Ramos (cell line): ENCODE measurements around the gene ZC3H6.

ENCODE experiments used
- in situ Hi-C: fragments of 300-500 bp; cut with MboI; formaldehyde crosslinking; loops from one replicate; pipeline ENCODE4 v1.14.3; 2022; ENCODE audit warnings: low sequenced_read_pairs; ENCODE audit not compliant: unreplicated experiment

Gene ZC3H6, protein sequence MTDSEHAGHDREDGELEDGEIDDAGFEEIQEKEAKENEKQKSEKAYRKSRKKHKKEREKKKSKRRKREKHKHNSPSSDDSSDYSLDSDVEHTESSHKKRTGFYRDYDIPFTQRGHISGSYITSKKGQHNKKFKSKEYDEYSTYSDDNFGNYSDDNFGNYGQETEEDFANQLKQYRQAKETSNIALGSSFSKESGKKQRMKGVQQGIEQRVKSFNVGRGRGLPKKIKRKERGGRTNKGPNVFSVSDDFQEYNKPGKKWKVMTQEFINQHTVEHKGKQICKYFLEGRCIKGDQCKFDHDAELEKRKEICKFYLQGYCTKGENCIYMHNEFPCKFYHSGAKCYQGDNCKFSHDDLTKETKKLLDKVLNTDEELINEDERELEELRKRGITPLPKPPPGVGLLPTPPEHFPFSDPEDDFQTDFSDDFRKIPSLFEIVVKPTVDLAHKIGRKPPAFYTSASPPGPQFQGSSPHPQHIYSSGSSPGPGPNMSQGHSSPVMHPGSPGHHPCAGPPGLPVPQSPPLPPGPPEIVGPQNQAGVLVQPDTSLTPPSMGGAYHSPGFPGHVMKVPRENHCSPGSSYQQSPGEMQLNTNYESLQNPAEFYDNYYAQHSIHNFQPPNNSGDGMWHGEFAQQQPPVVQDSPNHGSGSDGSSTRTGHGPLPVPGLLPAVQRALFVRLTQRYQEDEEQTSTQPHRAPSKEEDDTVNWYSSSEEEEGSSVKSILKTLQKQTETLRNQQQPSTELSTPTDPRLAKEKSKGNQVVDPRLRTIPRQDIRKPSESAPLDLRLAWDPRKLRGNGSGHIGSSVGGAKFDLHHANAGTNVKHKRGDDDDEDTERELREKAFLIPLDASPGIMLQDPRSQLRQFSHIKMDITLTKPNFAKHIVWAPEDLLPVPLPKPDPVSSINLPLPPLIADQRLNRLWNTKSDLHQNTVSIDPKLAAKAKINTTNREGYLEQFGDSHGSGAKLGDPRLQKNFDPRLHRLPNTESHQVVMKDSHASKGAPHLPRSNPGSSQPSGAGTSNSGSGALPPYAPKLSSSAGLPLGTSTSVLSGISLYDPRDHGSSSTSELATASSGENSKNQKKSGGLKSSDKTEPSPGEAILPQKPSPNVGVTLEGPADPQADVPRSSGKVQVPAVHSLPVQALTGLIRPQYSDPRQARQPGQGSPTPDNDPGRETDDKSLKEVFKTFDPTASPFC

DNA sequence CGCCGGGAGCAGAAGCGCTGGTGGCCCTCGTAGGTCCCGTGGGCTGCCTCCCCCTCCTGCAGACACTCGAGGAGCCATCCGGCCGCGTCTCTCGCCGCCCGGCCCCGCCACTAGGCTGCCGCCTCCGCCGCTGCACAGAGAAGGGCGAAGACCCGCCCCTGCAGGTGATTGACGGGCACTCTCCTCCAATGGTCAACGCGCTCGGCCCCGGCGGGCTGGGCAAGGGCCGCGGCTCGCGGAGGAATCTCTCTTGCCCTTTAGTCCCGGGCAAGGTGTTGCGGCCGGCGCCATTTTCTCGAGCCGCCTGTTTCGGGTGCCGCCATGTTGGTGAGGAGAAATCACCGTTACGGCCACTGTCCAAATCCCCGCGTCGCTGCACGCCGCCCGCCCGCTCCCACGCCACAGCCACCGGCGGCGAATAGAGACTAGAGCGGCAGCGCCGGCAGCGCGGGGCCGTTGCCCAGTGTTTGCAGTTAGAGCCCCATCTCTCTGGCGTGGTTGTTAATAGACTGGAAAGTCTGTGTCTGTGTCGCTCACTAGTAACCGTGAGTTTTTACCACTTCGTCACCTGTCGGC lies at the start of gene ZC3H6:
Gene ZC3H6 (plus strand): TSS at position 287 of the 576 bp plus-strand sequence. CDS start 398 bp downstream, outside the sequence.
- in situ Hi-C loops = no loop called here

DNA sequence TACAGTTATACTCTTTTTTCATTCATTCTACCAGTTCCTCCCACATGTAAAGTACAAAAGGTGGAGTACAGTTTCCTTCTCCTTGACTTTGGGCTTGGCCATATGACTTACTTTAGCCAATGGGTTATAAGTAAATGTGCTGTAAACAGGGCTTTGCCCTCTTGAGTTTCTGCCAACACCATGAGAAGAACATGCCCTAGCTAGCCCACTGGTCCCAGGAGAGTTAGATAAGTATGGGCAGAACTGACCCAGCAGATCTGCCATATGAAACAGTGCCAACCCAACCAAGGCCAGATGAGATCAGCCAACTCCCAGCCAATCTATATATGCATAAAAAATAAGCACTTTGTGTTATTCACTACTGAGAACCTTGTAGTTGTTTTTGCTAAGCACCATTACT lies 46.0 kb upstream of the ZC3H6 start:
- in situ Hi-C loops = no loop called here

DNA sequence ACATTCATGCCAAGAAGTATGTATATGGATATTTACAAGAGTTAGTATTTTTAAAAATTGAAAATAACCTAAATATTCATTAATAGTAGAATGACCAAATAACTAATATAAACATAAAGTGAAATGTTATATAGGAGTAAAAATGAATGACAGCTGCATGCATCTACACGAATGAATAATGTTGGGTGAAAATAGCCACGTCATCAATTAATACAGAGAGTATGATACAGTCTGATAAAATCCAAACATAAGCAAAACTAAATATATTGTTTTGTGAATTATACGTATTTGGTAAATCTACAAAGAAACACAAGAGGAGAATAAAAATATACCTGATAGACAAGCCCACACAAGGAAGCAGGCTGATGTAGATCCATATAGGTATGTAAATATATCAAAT lies 45.0 kb upstream of the ZC3H6 start:
- in situ Hi-C loops = no loop called here

DNA sequence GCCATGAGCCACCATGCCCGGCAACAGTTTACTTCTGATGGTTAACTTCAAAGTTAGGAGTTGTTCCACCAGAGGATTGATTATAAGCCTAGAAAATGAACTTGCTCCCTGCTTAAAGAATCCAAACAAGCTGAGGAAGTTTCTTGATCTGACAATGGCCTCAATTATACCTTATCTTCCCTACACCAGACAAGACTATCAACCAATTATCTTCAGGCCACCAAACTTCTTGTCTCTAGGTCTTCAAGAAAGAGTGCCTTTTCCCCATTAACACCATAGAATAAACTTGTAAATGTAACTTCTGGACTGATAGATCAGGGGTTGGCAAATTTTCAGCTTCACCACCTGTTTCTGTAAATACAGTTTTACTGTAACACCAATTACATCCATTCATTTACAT lies 35.5 kb upstream of the ZC3H6 start:
- in situ Hi-C loops = no loop called here

DNA sequence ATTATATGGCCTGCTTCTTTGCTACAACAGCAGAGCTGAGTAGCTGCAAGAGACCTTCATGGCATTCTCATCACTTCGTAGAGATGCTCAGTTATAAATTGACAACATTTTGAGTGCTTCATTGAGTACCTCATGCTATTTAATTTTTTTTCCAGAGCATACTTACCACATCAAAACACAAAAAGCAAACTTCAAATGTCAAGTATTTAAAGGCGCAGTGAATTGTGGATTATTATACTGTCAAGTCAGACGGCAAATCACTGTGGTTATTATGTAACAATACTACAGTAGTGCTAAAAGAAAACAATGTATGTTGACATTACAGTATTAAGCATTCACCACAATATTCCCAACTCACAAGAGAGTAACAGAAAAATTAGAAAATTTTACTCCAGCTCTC lies 33.0 kb upstream of the ZC3H6 start:
- in situ Hi-C loops = no loop called here

DNA sequence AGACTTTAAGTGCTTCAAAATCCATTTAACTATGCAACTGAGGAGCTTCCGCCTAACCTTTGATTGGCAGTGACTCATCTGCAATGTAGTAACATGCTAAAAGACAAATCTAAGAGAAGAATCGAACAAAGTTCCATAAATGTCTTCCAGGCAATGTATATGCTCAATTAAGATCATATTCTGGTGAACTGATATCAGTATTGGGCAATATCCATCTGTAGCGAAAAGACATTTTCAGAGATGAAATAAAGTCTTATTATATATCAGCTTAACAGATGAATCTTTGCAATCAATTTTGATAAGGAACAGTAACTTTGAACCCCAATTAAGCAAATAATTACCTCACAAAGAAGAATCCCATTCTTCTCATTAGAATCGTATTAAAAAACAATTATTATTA lies 32.2 kb upstream of the ZC3H6 start:
- in situ Hi-C loops = no loop called here

DNA sequence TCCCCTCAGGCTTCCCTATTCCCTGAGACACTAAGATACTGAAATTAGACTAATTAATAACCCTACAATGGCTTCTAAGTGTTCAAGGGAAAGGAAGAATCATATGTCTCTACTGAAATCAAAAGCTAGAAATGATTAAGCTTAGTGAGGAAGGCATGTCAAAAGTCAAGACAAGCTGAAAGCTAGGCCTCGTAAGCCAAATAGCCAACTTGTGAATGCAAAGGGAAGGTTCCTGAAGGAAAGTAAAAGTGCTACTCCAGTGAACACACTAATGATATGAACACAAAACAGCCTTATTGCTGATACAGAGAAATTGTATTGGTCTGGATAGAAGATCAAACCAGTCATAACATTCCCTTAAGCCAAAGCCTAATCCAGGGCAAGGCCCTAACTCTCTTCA lies 30.5 kb upstream of the ZC3H6 start:
- in situ Hi-C loops = no loop called here

DNA sequence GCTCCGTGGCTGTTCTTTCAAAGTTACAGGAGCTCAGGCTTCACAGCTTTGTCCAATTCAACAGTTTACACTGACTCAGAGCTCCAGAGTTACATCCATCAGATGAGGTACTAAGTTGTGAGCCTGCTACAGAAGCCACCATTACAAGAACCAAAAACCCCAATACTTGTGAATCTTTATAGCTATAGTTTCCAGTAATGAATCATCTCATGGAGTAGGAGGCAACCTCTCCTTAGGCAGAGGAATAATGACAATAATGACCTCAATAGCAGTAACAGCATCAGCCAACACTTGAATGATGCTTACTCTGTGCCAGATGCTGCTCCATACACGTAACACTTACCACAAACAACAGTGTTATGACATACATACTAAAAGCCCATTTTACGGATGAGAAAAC lies 24.1 kb upstream of the ZC3H6 start:
- in situ Hi-C loops = no loop called here

DNA sequence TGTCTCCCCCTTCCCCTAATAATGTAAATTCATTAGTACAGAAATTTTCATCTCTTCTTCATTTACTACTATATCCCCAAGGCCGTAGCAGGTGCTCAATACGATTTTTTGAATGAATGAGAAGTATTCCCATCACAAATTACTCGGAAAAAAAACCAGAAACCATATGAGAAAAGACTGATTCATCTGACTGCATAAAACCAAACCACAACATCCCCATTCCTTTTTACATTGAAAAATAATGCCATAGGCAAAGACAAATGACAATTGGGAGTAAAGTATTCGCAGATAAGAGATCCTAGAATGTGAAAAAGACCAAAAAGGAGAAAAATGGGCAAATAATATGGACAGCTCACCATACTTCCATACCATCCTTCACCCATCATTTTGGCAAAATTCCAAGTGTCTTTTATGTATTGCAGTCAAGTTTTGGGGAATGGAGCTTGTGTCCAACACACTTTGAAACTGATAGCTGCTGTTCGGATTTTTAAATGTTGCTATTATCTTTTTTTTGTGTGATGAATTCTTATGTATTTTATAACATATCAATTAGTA lies 22.1 kb upstream of the ZC3H6 start:
- in situ Hi-C loops = no loop called here

DNA sequence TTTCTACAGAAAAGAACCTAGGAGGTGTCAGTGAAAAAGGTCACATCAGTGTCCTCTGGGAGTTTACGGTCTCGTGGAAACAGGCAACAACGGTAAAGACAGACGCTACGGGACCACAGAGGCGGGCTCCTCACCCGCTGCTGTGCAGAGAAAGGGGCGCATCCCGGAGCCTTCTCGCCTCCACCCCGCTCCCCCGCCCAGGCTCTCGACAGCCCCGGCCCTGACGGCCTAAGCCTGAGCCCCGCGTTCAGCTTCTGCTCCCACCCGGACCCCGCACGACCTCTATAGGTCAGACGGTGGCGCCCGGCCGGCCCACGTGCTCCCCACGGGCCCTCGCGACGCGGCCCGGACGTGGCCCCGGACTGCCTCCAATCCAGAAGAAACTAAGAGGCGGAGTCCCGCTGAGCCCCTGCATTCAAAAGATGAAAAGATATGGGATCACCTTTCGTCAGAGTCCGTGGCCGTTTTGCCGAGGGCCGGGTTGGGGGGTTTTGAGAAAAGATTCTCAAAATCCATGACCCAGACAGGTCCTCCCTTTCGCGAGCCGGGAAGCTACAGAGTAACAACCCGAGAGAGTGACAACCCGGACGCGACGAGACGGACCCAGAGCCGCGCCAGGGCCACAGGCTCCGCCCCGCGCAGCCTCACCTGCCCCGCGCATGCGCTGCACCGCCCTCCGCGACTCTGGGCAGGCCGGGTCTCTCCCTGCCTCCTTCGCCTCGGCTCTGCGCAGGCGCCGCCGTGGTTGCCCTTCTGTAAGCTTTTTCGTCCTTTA lies 20.7 kb upstream of the ZC3H6 start, which contains the start of gene ZC3H8:
Gene ZC3H8 (minus strand): TSS at position 577 of the 775 bp plus-strand sequence. CDS start 61 bp downstream, at position 516.
- in situ Hi-C loops = no loop called here

DNA sequence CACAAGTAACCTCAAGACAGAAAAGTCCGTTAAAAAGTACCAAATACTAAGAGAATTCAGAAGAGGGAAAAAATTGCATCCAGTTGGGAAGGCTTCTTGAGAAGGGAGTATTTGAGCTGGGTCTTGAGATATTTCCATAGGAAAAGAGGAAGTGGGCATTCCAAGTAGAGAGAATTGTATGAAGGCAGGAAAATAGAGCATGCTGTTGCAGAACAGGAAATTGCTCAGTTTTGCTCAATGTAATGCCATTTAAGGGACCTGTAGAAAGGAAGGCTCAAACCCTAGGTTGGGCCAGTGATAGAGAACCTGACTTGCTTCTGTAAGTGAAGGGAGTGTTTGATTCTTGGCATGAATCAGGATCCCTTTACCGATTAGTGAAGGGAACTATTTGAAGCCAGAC lies 19.5 kb upstream of the ZC3H6 start:
- in situ Hi-C loops = no loop called here

DNA sequence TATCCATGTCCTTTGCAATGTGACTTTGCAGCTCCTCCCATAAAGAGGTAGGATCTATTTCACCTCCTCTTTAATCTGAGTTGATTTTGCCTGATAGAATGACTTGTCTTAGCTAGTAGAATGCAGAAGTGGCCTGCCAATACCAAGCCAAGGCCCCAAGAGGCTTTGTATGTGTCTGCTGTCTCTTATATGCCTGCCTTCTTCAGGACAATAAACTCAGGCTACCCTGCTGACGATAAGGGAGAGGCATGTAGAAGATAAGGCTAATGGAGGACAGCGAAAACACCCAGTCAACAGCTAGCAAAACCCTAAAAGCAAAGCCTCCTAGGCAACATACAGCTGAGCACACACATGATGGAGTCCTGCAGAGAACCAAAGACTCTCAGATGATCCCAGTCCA lies 18.7 kb upstream of the ZC3H6 start:
- in situ Hi-C loops = no loop called here

DNA sequence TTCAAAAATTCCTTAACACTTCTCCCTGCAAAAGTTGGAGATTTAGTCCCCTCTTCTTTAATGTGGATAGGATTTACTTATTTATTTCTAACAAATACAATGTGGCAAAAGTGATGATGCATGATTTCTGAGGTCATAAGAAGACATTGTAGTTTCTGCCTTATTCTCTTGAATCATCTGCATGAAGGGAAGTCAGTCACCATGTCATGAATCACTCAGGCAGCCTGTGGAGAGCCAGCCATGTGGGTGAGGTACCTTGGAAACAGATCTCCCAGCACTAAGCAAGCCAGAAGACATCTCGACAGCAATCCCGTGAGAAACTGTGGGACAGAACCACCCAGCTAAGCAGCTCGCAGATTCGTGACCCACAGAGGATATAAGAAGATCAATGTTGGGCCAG lies 17.8 kb upstream of the ZC3H6 start:
- in situ Hi-C loops = no loop called here

DNA sequence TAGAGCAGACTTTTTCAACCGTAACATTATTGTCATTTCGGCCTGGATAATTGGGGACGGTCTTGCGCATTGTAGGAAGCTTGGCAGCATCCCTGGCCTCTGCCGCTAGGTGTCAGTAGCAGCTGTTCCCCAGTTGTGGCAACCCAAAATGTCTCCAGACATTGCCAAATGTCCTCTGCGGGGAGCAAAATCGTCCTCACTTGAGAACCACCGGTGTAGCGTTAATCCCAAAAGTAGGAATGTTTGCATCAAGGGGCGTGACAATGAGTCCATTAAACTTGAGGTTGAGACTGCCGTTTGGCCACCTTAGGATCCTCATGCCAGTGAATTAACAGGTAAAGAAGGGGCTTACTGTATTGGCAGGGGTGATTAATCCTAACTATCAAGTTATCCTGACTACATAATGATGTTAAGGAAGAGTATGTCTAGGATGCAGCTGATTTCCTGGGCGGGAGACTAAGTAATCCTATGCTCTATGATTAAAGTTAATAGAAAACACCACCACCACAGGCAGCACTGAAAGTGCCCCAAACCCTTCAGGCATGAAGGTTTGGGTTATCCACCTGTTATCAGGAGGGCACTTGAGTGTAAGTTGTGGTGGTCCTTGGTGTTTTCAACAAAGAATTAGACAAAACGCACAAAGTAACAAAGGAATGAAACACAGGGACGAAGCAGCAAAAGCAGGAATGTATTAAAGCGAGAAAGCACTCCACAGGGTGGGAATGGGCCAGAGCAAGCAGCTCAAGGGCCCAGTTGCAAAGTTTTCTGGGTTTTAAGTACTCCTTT lies 15.7 kb upstream of the ZC3H6 start:
- in situ Hi-C loops = no loop called here

DNA sequence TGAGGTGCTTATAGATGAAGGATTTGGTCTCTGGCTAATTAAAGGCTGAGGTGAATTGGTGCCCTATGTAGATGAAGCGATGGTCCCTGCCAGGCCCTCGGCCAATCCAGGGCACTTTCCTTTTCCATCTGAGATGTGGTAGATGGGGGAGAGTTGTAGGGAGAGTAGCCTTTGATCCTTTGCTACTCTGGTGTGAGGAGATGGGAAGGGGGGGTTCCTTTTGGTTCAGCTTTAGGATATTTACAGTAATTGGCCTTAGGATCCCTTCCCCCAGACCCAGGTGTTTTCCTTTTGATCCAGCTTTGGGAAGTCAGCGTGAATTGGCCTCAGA lies 15.1 kb upstream of the ZC3H6 start:
- in situ Hi-C loops = no loop called here

DNA sequence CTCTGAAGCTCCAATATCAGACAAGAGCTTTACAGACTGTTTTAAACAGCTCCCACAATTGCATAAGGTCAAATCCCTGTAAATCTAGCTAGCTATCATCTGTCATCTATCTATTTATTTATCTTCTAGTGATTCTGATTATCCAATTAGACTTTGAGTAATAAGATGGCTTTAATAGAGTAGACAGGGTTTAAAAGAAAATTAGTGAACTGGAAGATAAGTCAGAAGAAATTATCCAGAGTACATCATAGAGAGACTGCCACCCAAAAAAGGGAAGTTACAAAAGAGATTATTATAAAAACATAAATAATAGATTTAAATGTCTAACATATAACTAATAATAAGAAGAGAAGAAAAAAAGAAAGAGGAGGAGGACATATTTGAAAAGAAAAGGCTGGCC lies 12.5 kb upstream of the ZC3H6 start:
- in situ Hi-C loops = no loop called here

DNA sequence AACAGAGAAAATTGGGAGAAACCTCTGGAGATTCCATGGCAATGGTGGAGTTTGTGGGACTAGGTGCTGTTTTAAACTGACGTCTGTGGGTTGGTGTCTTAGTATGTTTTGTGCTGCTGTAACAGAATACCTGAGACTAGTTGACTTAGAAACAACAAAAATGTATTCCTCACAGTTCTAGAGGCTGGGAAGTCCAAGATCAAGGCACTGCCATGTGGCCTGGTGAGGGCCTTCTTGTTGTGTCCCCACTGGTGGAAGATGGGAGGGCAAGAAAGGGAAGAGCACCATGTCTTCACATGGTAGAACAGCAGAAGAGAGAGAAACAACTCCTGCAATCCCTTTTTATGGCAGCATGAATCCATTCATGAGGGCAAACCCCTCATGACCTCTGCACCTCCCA lies 6.8 kb upstream of the ZC3H6 start:
- in situ Hi-C loops = no loop called here

DNA sequence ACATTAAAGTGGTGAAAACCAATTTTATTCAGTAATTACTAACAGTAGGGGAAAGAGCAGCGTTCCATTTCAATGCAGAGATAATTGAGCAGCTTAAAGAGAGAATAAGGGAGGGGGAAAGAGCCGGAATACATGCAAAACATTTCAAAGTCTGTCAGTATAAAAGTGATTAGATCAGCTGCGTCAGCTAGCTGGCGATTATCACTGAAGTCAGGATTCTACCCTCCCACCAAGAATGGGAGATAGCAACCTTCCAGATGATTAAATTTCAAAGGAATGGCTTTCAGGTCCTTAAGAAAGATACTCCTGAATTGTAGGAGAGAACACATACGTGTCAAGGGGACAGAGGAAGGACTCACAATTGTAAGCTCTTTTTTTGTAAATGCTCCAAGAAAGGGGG lies 2.7 kb upstream of the ZC3H6 start:
- in situ Hi-C loops = no loop called here

DNA sequence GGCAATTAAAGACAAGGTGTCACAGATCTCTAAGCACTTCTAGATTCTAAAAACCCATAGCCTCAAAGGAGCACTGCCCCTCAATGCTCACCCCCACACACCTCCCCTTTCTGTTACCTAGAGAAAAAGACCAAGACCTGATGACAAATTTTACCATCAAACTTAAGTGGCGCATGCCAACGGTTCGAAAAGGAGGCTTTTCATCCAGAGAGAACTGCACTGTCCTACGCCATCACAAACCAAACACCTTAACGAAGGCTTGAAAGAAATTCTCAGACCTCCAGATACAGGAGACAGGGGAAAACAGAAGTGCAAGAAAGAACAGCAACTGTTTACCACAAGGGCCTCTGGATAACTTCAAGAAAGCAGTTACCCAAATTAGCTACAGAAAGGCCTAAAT lies 2.0 kb upstream of the ZC3H6 start:
- in situ Hi-C loops = no loop called here
